Neural cell (in vitro differentiated cells): ENCODE measurements around the gene CACNA1I. TPM values are rescaled to one million over a fixed set of nuclear protein-coding genes. Genes with fewer than 3 reads are reported as not detected.

Experiments
- H2AFZ ChIP-seq: fragments of 200-600, 300-800 bp; sonication (generic), shearing (Covaris generic); 2 replicates; pipeline ENCODE4 v1.6.0; 2014; ENCODE audit warnings: low read depth, mild to moderate bottlenecking, antibody characterized with exemption, low read length, moderate library complexity
- H3F3A ChIP-seq: fragments of 200-600 bp; shearing (Covaris generic); 2 replicates; pipeline ENCODE4 v1.6.1; 2016; ENCODE audit warnings: mild to moderate bottlenecking, moderate library complexity, mixed read lengths, antibody characterized with exemption, low read length; ENCODE audit not compliant: insufficient read depth, poor library complexity, severe bottlenecking
- H3K27ac ChIP-seq: fragments of 200-600, 300-800 bp; sonication (generic), shearing (Covaris generic); 2 replicates; pipeline ENCODE4 v1.5.1; 2014; ENCODE audit warnings: mild to moderate bottlenecking, low read length, moderate library complexity
- H3K27me3 ChIP-seq: fragments of 300-800, 200-600 bp; sonication (generic), shearing (Covaris generic); 2 replicates; pipeline ENCODE4 v1.6.0; 2014; ENCODE audit warnings: mild to moderate bottlenecking, low read depth, low read length, moderate library complexity; ENCODE audit not compliant: insufficient read depth
- H3K36me3 ChIP-seq: fragments of 300-800, 200-600 bp; sonication (generic), shearing (Covaris generic); 2 replicates; pipeline ENCODE4 v1.5.1; 2014; ENCODE audit warnings: mild to moderate bottlenecking, antibody characterized with exemption, low read length, moderate library complexity; ENCODE audit not compliant: insufficient read depth
- H3K4me2 ChIP-seq: fragments of 300-800, 200-600 bp; sonication (generic), shearing (Covaris generic); 2 replicates; pipeline ENCODE4 v1.6.0; 2014; ENCODE audit warnings: mild to moderate bottlenecking, low read length
- H3K4me3 ChIP-seq: fragments of 300-800, 200-600 bp; sonication (generic), shearing (Covaris generic); 2 replicates; pipeline ENCODE4 v1.5.1; 2014; ENCODE audit warnings: mild to moderate bottlenecking, low read length, moderate library complexity
- H3K79me2 ChIP-seq: fragments of 200-600 bp; shearing (Covaris generic); replicated peaks from 2 replicates; pipeline ENCODE4 v1.6.0; 2014; ENCODE audit warnings: mild to moderate bottlenecking, low read length, moderate library complexity; ENCODE audit not compliant: insufficient read depth
- H3K9ac ChIP-seq: fragments of 300-800, 200-600 bp; sonication (generic), shearing (Covaris generic); 2 replicates; pipeline ENCODE4 v1.6.1; 2016; ENCODE audit warnings: mild to moderate bottlenecking, low read length, mixed read lengths
- H3K9me2 ChIP-seq: fragments of 200-600 bp; shearing (Covaris generic); 2 replicates; pipeline ENCODE4 v1.6.1; 2016; ENCODE audit warnings: mild to moderate bottlenecking, low read length, mixed read lengths; ENCODE audit not compliant: insufficient read depth
- H3K9me3 ChIP-seq: fragments of 200-600, 300-800 bp; sonication (generic), shearing (Covaris generic); 2 replicates; pipeline ENCODE4 v1.6.1; 2016; ENCODE audit warnings: mild to moderate bottlenecking, mixed run types, low read length, moderate library complexity, mixed read lengths
- H4K20me1 ChIP-seq: fragments of 200-600 bp; shearing (Covaris generic); 2 replicates; pipeline ENCODE4 v1.6.1; 2016; ENCODE audit warnings: mild to moderate bottlenecking, mixed run types; ENCODE audit not compliant: insufficient read depth
- CTCF ChIP-seq: fragments of 450-650 bp; IDR thresholded peaks from 2 replicates; pipeline ENCODE4 v1.5.1; 2014; ENCODE audit warnings: antibody characterized with exemption, mild to moderate bottlenecking, moderate library complexity; ENCODE audit not compliant: poor library complexity, severe bottlenecking
- EP300 ChIP-seq: fragments of 450-650 bp; conservative IDR thresholded peaks from 2 replicates; pipeline ENCODE4 v1.6.1; 2014; ENCODE audit warnings: antibody characterized with exemption, mild to moderate bottlenecking, moderate library complexity; ENCODE audit not compliant: poor library complexity, severe bottlenecking
- EZH2 ChIP-seq: fragments of 200-600, 300-800 bp; shearing (Covaris generic), sonication (generic); IDR thresholded peaks from 2 replicates; pipeline ENCODE4 v1.6.1; 2014; ENCODE audit warnings: antibody characterized with exemption, low read length, borderline replicate concordance, mild to moderate bottlenecking; ENCODE audit not compliant: insufficient read depth, poor library complexity, severe bottlenecking
- MXI1 ChIP-seq: fragments of 450-650 bp; conservative IDR thresholded peaks from 2 replicates; pipeline ENCODE4 v1.6.1; 2014; ENCODE audit warnings: antibody characterized with exemption, mild to moderate bottlenecking; ENCODE audit not compliant: poor library complexity, severe bottlenecking
- POLR2AphosphoS5 ChIP-seq: IDR thresholded peaks from 2 replicates; pipeline ENCODE4 v1.6.1; 2012
- RAD21 ChIP-seq: fragments of 450-650 bp; conservative IDR thresholded peaks from 2 replicates; pipeline ENCODE4 v1.6.1; 2014; ENCODE audit warnings: antibody characterized with exemption, mild to moderate bottlenecking, moderate library complexity
- REST ChIP-seq: IDR thresholded peaks from 2 replicates; pipeline ENCODE4 v1.6.1; 2012; ENCODE audit warnings: borderline replicate concordance
- SMC3 ChIP-seq: fragments of 450-650 bp; conservative IDR thresholded peaks from 2 replicates; pipeline ENCODE4 v1.6.1; 2014; ENCODE audit warnings: antibody characterized with exemption, mild to moderate bottlenecking, moderate library complexity; ENCODE audit not compliant: poor library complexity
- TAF1 ChIP-seq: IDR thresholded peaks from 2 replicates; pipeline ENCODE4 v1.6.1; 2012; ENCODE audit warnings: low read depth
- polyA plus RNA-seq: library from polyadenylated mRNA; depleted of rRNA; stranded (reverse); fragments of >200 nt; gene quantifications from 2 replicates; pipeline ENCODE4 v1.2.3, GENCODE V29; 2014

CACNA1I gene
- polyA plus RNA-seq, 1 donor from 2014 or later, result 1.9 TPM

GRCh38 chr22:39729141-39729934, 158.8 kb downstream of the CACNA1I start:
- H3K9me2 ChIP-seq, result no peaks in the 10 kb centered on the region
- no peak overlapping the region for H3K9ac ChIP-seq
- no peaks in the 10 kb centered on the region for H3K9me3 ChIP-seq
- no peaks in the 10 kb centered on the region for H4K20me1 ChIP-seq
- no peaks in the 10 kb centered on the region for H3K27me3 ChIP-seq
- H3K4me2 ChIP-seq, result no peak overlapping the region
- TF ChIP-seq MXI1 (no peak), RAD21 (no peak), SMC3 (no peak), POLR2AphosphoS5 (no peak), EP300 (no peak), TAF1 (no peak), REST (no peak), EZH2 (no peak), CTCF (no peak)
- H3F3A ChIP-seq, result no peaks in the 10 kb centered on the region
- H3K4me3 ChIP-seq, result no peak overlapping the region
- H2AFZ ChIP-seq, result no peak overlapping the region
- H3K27ac ChIP-seq, result no peak overlapping the region
- no peaks in the 10 kb centered on the region for H3K36me3 ChIP-seq
- H3K79me2 ChIP-seq, result no peaks in the 10 kb centered on the region

- no peaks in the 10 kb centered on the region for H3K36me3 ChIP-seq
- no peak overlapping the region for H3K27ac ChIP-seq
- TF ChIP-seq MXI1 (no peak), CTCF (no peak)
- H3F3A ChIP-seq, result no peaks in the 10 kb centered on the region
- no peaks in the 10 kb centered on the region for H4K20me1 ChIP-seq
- no peaks in the 10 kb centered on the region for H3K27me3 ChIP-seq
- H3K9me2 ChIP-seq, result no peaks in the 10 kb centered on the region
- no peak overlapping the region for H3K4me3 ChIP-seq
- no peaks in the 10 kb centered on the region for H3K9me3 ChIP-seq
- H3K9ac ChIP-seq, result no peak overlapping the region
- H3K79me2 ChIP-seq, result no peaks in the 10 kb centered on the region
- H2AFZ ChIP-seq, result no peak overlapping the region
- H3K4me2 ChIP-seq, result no peak overlapping the region
These were observed 160.9 kb downstream of the CACNA1I start for GRCh38 chr22:39731481-39731880.
